Epithelial cell of esophagus (primary cell): ENCODE data around the gene ZNF487.
A peak's percentile ranks its signal among the peaks of the same experiment; 100 is the strongest.
"Not testable (repeated sequence)": the region's sequence is repeated elsewhere in the genome, so short reads cannot be mapped to it uniquely, and the experiment has no call there.

Source experiments
- DNase-seq: peaks from one replicate; pipeline ENCODE4 v3.0.0; 2010; ENCODE audit warnings: low read depth
- H3K4me3 ChIP-seq: 2 replicates; pipeline ENCODE4 v1.5.1; 2011; ENCODE audit warnings: mild to moderate bottlenecking, low read length, control low read depth
- TF ChIP-seq, protein P1 (sequence below): IDR thresholded peaks from 2 replicates; pipeline ENCODE4 v1.5.1; 2011; ENCODE audit warnings: low read depth, mild to moderate bottlenecking, low read length, control low read depth, inconsistent platforms; ENCODE audit not compliant: insufficient read depth; ENCODE audit errors: missing control alignments

The ZNF487 gene

DNA sequence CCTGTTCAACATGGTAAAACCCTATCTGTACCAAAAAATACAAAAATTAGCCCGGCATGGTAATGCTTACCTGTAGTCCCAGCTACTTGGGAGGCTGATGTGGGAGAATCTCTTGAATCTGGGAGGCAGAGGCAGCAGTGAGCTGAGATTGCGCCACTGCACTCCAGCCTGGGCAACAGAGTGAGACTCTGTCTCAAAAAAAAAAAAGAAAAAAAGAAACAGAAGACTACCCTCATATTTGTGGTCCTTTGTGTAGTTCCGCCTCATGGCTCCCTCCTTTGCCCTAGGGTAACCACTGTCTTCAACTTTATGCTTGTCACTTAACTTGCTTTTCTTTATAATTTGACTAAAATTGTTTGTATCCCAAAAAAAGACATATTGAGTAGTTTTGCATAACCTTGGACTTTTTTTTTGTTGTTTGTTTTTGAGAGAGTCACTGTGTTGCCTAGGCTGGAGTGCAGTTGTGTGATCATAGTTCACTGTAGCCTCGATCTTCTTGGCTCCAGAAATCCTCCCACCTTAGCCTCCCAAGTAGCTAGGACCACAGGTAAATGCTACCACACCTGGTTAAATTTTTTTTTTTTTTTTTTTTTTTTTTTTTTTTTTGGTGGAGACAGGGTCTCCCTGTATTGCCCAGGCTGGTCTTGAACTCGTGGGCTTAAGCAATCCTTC lies 3.7 kb downstream of the ZNF487 start:
- no peak overlapping the region for H3K4me3 ChIP-seq
- TF ChIP-seq, protein P1, sequence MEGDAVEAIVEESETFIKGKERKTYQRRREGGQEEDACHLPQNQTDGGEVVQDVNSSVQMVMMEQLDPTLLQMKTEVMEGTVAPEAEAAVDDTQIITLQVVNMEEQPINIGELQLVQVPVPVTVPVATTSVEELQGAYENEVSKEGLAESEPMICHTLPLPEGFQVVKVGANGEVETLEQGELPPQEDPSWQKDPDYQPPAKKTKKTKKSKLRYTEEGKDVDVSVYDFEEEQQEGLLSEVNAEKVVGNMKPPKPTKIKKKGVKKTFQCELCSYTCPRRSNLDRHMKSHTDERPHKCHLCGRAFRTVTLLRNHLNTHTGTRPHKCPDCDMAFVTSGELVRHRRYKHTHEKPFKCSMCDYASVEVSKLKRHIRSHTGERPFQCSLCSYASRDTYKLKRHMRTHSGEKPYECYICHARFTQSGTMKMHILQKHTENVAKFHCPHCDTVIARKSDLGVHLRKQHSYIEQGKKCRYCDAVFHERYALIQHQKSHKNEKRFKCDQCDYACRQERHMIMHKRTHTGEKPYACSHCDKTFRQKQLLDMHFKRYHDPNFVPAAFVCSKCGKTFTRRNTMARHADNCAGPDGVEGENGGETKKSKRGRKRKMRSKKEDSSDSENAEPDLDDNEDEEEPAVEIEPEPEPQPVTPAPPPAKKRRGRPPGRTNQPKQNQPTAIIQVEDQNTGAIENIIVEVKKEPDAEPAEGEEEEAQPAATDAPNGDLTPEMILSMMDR, result no peak
- no peak for DNase-seq

DNA sequence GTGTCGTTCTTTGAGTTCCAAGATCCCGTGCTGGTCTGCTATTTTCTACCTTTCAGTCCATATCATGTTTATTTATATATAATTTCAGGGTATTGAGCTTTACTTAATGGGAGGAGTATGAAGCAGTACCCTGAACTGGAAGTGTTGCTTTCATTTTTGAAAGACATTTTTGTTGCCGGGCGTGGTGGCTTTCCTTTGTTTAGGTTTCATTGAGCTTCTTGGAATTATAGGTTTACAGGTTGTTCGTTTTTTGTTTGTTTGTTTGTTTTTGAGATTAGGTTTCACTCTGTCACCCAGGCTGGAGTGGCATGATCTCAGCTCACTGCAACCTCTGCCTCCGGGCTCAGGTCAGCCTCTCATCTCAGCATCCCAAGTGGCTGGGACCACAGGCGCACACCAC lies 7.4 kb downstream of the ZNF487 start:
- TF ChIP-seq, protein P1, result no peak
- H3K4me3 ChIP-seq, result no peak overlapping the region
- DNase-seq, result no peak

- H3K4me3 ChIP-seq, result no peak overlapping the region
- TF ChIP-seq, protein P1, result no peak
- peak; percentile 26 for DNase-seq
Measured at GRCh38 chr10:43444897-43445466, 8.1 kb downstream of the ZNF487 start.

- H3K4me3 ChIP-seq, DNase-seq: not testable (repeated sequence)
Measured at GRCh38 chr10:43446219-43447017, 9.5 kb downstream of the ZNF487 start.

DNA sequence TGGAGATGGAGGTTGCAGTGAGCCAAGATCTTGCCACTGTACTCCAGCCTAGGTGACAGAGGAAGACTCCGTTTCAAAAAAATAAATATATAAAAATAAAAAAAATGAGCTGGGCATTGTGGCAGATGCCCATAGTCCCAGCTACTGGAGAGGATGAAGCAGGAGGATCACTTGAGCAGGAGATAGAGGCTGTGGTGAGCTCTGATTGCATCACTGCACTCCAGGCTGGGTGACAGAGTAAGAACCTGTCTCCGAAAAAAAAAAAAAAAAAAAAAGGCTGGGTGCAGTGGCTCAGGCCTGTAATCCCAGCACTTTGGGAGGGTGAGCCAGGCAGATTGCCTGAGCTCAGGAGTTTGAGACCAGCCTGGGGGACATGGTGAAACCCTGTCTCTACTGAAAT lies 11.8 kb downstream of the ZNF487 start:
- TF ChIP-seq, protein P1, result no peak
- no peak for DNase-seq

DNA sequence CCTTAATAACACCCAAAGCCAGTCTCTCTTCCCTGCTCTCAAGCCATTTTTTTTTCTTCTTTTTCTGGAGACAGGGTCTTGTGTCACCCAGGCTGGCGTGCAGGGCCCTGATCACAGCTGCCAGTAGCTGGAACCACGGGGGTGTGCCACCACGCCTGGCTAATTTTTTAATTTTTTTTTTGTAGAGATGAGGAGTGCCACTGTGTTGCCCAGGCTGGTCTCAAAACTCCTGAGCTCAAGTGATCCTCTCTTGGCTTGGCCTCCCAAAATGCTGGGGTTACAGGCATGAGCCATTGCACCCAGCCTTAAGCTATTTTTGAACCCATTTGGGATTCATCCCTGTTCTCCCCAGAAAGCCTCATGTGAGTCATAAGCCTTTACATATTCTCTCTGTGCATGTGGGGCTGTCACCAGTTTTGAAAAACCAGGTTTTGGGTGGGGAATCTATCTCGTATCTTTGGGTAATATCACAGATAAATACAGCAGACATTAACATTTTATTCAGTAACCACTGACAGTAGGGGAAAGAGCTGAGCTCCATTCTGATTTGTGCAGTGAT lies 15.5 kb downstream of the ZNF487 start:
- DNase-seq, result peak; percentile 19
- H3K4me3 ChIP-seq, result no peak overlapping the region
- TF ChIP-seq, protein P1, result no peak

More for the DNA sequence above, 11.8 kb downstream of the ZNF487 start:
- no peak overlapping the region for H3K4me3 ChIP-seq

DNA sequence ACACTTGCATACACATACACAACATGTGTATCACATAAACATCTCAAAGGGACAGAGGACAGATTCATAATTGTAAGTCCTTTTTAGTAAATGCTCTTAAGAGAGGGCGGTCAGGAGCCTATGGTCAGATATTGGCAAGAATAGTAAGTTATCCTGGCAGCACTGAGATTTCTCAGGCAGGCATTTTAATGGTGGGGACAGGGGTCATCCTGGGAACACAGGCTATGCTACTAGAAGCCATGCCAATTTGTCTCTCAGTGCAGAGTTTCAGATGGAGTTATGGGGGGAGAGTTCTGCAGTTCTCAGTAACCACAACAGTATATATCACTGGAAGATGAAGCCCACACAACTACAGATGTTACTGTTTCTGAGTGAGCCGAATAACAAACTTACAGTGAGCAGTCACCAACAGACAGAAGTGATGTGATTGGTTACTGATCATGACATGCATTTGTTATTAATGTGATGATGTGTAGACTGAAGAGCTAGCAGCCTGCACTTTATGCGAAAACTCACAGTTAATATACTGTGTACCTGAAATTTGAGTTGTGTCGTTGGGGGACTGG lies 16.4 kb downstream of the ZNF487 start:
- no peak for DNase-seq

GRCh38 chr10:43454025-43454424 lies 17.1 kb downstream of the ZNF487 start:
- not testable (repeated sequence) for H3K4me3 ChIP-seq, DNase-seq

More for the DNA sequence above, 16.4 kb downstream of the ZNF487 start:
- TF ChIP-seq, protein P1, result no peak
- no peak overlapping the region for H3K4me3 ChIP-seq

DNA sequence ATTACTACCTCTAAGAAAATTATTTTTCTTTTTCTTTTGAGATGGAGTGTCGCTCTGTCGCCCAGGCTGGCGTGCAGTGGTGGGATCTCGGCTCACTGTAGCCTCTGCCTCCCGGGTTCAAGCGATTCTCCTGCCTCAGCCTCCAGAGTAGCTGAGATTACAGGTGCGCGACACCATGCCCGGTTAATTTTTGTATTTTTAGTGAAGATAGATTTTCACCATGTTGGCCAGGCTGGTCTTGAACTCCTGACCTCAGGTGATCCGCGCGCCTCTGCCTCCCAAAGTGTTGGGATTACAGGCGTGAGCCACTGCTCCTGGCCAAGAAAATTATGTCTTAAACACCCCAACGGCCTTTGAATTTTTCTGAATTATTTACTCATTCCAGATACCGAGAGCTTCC lies 19.6 kb downstream of the ZNF487 start:
- not testable (repeated sequence) for H3K4me3 ChIP-seq, DNase-seq
